HCT116 (cell line): Measurements from ENCODE around the gene KCND3. TPM values are rescaled to one million over a fixed set of nuclear protein-coding genes. Genes with fewer than 3 reads are reported as not detected.

ENCODE experiments used
- ATAC-seq: fragments of 200-7000 bp; cut with Tn5 transposase; 2 replicates; pipeline ENCODE4 v1.9.1; 2020; ENCODE audit warnings: mild to moderate bottlenecking, moderate library complexity
- BruUV-seq: library from RNA; stranded (reverse); fragments of 400-500 nt; replicated peaks from 2 replicates; lab custom pipeline; 2021; lab: Mats Ljungman, UMichigan
- CTCF ChIA-PET: fragments of 300-600 bp; sonication (Branson Sonifier 250); formaldehyde crosslinking; loops from one replicate; lab custom pipeline; 2021; ENCODE audit warnings: antibody characterized with exemption; lab: Charles Lee
- POLR2A ChIA-PET: fragments of 300-600, 350-600 bp; sonication (Branson Sonifier 250); formaldehyde crosslinking; loops from one replicate; lab custom pipeline; 2021; ENCODE audit warnings: antibody characterized with exemption; lab: Charles Lee
- RAD21 ChIA-PET, 2 experiments: fragments of 300-600 bp; sonication (Branson Sonifier 250); formaldehyde crosslinking; loops; one replicate each; lab custom pipeline; 2023; ENCODE audit warnings: low total read pairs in 2 of 2; ENCODE audit not compliant: uncharacterized antibody in 2 of 2, unreplicated experiment in 2 of 2, low non-redundant PET in 1 of 2; lab: Charles Lee
- DNase-seq: peaks from one replicate; pipeline ENCODE4 v3.0.0-alpha.2; 2010; ENCODE audit warnings: low read depth, low spot score
- H2AFZ ChIP-seq: fragments of 200-600 bp; shearing (Covaris generic), sonication (generic); 2 replicates; pipeline ENCODE4 v1.6.1; 2017; ENCODE audit warnings: low read depth, mixed run types, mixed read lengths, antibody characterized with exemption, low read length; ENCODE audit not compliant: poor library complexity, severe bottlenecking
- H3K27ac ChIP-seq: 2 replicates; pipeline ENCODE4 v1.5.1; 2012; ENCODE audit warnings: low read depth, low read length
- H3K27me3 ChIP-seq: fragments of 200-600 bp; sonication (generic); 2 replicates; pipeline ENCODE4 v1.6.1; 2016; ENCODE audit warnings: mixed run types, low read length, mixed read lengths; ENCODE audit not compliant: insufficient read depth
- H3K36me3 ChIP-seq, 2 experiments: fragments of 200-500 bp in 1 of 2; fragments of 200-600 bp in 1 of 2; sonication (Bioruptor generic) in 1 of 2; sonication (generic) in 1 of 2; 2 replicates each; pipeline versions ENCODE4 v1.5.1 to v1.6.1; 2014 to 2016; ENCODE audit warnings: low read length in 2 of 2, inconsistent platforms in 1 of 2, mixed read lengths in 1 of 2, mixed run types in 1 of 2; ENCODE audit not compliant: insufficient read depth in 2 of 2, control insufficient read depth in 1 of 2
- H3K4me1 ChIP-seq, 2 experiments: fragments of 200-600 bp in 1 of 2; sonication (generic) in 1 of 2; 2 replicates each; pipeline versions ENCODE4 v1.5.1 to v1.6.1; 2012 to 2017; ENCODE audit warnings: low read length in 2 of 2, inconsistent platforms in 1 of 2, mild to moderate bottlenecking in 1 of 2, mixed read lengths in 1 of 2, mixed run types in 1 of 2, moderate library complexity in 1 of 2; ENCODE audit not compliant: insufficient read depth in 2 of 2, control insufficient read depth in 1 of 2
- H3K4me2 ChIP-seq: fragments of 200-600 bp; sonication (generic); 2 replicates; pipeline ENCODE4 v1.6.1; 2017; ENCODE audit warnings: mixed run types, low read length, mixed read lengths
- H3K4me3 ChIP-seq, 2 experiments: fragments of 200-600 bp in 1 of 2; sonication (generic) in 1 of 2; replicated peaks in 1 of 2; 2 replicates each; pipeline ENCODE4 v1.5.1; 2011 to 2016; ENCODE audit warnings: low read length in 2 of 2, control low read depth in 1 of 2, low read depth in 1 of 2, mild to moderate bottlenecking in 1 of 2, mixed read lengths in 1 of 2, mixed run types in 1 of 2
- H3K79me2 ChIP-seq: fragments of 200-600 bp; sonication (generic); 2 replicates; pipeline ENCODE4 v1.6.1; 2017; ENCODE audit warnings: mild to moderate bottlenecking, mixed run types, low read length, moderate library complexity, mixed read lengths; ENCODE audit not compliant: insufficient read depth
- H3K9ac ChIP-seq: fragments of 200-600 bp; sonication (generic); 2 replicates; pipeline ENCODE4 v1.6.1; 2016; ENCODE audit warnings: low read length, mixed read lengths
- H3K9me2 ChIP-seq: fragments of 200-600 bp; sonication (generic), shearing (Covaris generic); 2 replicates; pipeline ENCODE4 v1.6.1; 2017; ENCODE audit warnings: mixed run types, mild to moderate bottlenecking, moderate library complexity; ENCODE audit not compliant: insufficient read depth
- H3K9me3 ChIP-seq, 2 experiments: fragments of 200-500 bp in 1 of 2; fragments of 200-600 bp in 1 of 2; sonication (Bioruptor generic) in 1 of 2; sonication (generic) in 1 of 2; 2 replicates each; pipeline ENCODE4 v1.6.1; 2014 to 2017; ENCODE audit warnings: low read length in 2 of 2, mixed read lengths in 2 of 2, inconsistent platforms in 1 of 2, low read depth in 1 of 2, mild to moderate bottlenecking in 1 of 2, mixed run types in 1 of 2, moderate library complexity in 1 of 2; ENCODE audit not compliant: control insufficient read depth in 1 of 2, insufficient read depth in 1 of 2
- H4K20me1 ChIP-seq: fragments of 200-600 bp; sonication (generic), shearing (Covaris generic); 2 replicates; pipeline ENCODE4 v1.6.1; 2017; ENCODE audit warnings: mixed run types, mild to moderate bottlenecking, moderate library complexity; ENCODE audit not compliant: insufficient read depth
- CBX3 ChIP-seq: IDR thresholded peaks from 2 replicates; pipeline ENCODE4 v1.6.1; 2012; ENCODE audit warnings: low read depth
- CEBPB ChIP-seq: IDR thresholded peaks from 2 replicates; pipeline ENCODE4 v1.6.1; 2012; ENCODE audit warnings: low read depth
- ELF1 ChIP-seq: IDR thresholded peaks from 2 replicates; pipeline ENCODE4 v1.6.1; 2012; ENCODE audit warnings: low read depth, borderline replicate concordance
- EZH2 ChIP-seq: fragments of 200-600 bp; sonication (generic); IDR thresholded peaks from 2 replicates; pipeline ENCODE4 v1.6.1; 2017; ENCODE audit warnings: antibody characterized with exemption, mixed run types
- EZH2phosphoT487 ChIP-seq: fragments of 200-600 bp; IDR thresholded peaks from 2 replicates; pipeline ENCODE4 v1.6.1; 2018; ENCODE audit warnings: antibody characterized with exemption, borderline replicate concordance
- JUND ChIP-seq: IDR thresholded peaks from 2 replicates; pipeline ENCODE4 v1.6.1; 2012
- POLR2A ChIP-seq: IDR thresholded peaks from 2 replicates; pipeline ENCODE4 v1.7.0; 2011; ENCODE audit warnings: borderline replicate concordance; ENCODE audit not compliant: insufficient read depth, insufficient read length; ENCODE audit errors: extremely low read depth
- POLR2AphosphoS5 ChIP-seq: IDR thresholded peaks from 2 replicates; pipeline ENCODE4 v1.6.1; 2011; ENCODE audit warnings: mild to moderate bottlenecking, low read depth, low read length, moderate library complexity
- RAD21 ChIP-seq: IDR thresholded peaks from 2 replicates; pipeline ENCODE4 v1.6.1; 2012; ENCODE audit warnings: low read depth, mild to moderate bottlenecking
- TCF7L2 ChIP-seq: IDR thresholded peaks from 2 replicates; pipeline ENCODE4 v1.7.0; 2011; ENCODE audit warnings: borderline replicate concordance, inconsistent platforms; ENCODE audit not compliant: insufficient read depth, insufficient read length; ENCODE audit errors: extremely low read depth
- ZBTB33 ChIP-seq: IDR thresholded peaks from 2 replicates; pipeline ENCODE4 v1.6.1; 2011; ENCODE audit warnings: mild to moderate bottlenecking, low read length, moderate library complexity; ENCODE audit not compliant: insufficient replicate concordance; ENCODE audit errors: extremely low read depth
- ZFX ChIP-seq: fragments of 450-650 bp; IDR thresholded peaks from 2 replicates; pipeline ENCODE4 v1.6.1; 2017
- ZNF274 ChIP-seq: fragments of 200-500 bp; sonication (Bioruptor generic); IDR thresholded peaks from 2 replicates; pipeline ENCODE4 v1.6.1; 2014; ENCODE audit warnings: mild to moderate bottlenecking, low read depth, low read length, inconsistent platforms
- intact Hi-C: fragments of 100-400 bp; cut with micrococcal nuclease; formaldehyde crosslinking; loops from 2 replicates; pipeline ENCODE4 v1.10.0; 2022
- total RNA-seq: library from RNA; stranded (reverse); gene quantifications from one replicate; pipeline ENCODE4 v1.2.1, GENCODE V29; 2021; ENCODE audit not compliant: unreplicated experiment
- TF ChIP-seq, protein P1 (sequence below), 3 experiments: fragments of 200-600 bp in 1 of 3; sonication (generic) in 1 of 3; IDR thresholded peaks in 2 of 3; conservative IDR thresholded peaks in 1 of 3; 2 replicates each; pipeline ENCODE4 v1.5.1; 2012 to 2017; ENCODE audit warnings: low read depth in 2 of 3, low read length in 2 of 3, antibody characterized with exemption in 1 of 3, borderline replicate concordance in 1 of 3, control low read depth in 1 of 3, mild to moderate bottlenecking in 1 of 3, mixed read lengths in 1 of 3, mixed run types in 1 of 3, moderate library complexity in 1 of 3; ENCODE audit not compliant: insufficient read depth in 1 of 3

KCND3 gene
- total RNA-seq, 1 experiment from 2014 or later, result 0.44 TPM

- no peaks in the 10 kb centered on the region for H3K9me3 ChIP-seq
- no peak for DNase-seq
- CTCF ChIA-PET, result no interaction called here
- no peak overlapping the region for H3K4me3 ChIP-seq
- H3K27me3 ChIP-seq, result peaks cover 34% of the 10 kb centered on the region
- H4K20me1 ChIP-seq, result no peaks in the 10 kb centered on the region
- no peak overlapping the region for H2AFZ ChIP-seq
- ATAC-seq, result no peak
- H3K4me1 ChIP-seq, result no peaks in the 10 kb centered on the region
- H3K9me2 ChIP-seq, result no peaks in the 10 kb centered on the region
- H3K36me3 ChIP-seq, result no peaks in the 10 kb centered on the region
- no peaks in the 10 kb centered on the region for H3K79me2 ChIP-seq
- RAD21 ChIA-PET, result no interaction called here
- intact Hi-C loops, result no loop called here
- no peak for TF ChIP-seq POLR2AphosphoS5
- TF ChIP-seq ZBTB33, result no peak
- no peak for TF ChIP-seq ZNF274
- no peak for TF ChIP-seq TCF7L2
- TF ChIP-seq EZH2phosphoT487, result no peak
- TF ChIP-seq RAD21, result no peak
- TF ChIP-seq JUND, result no peak
- no peak for TF ChIP-seq ZFX
- no peak for TF ChIP-seq EZH2
- no peak for TF ChIP-seq POLR2A
- no peak for TF ChIP-seq CEBPB
- TF ChIP-seq ELF1, result no peak
- TF ChIP-seq CBX3, result no peak
- TF ChIP-seq, protein P1, sequence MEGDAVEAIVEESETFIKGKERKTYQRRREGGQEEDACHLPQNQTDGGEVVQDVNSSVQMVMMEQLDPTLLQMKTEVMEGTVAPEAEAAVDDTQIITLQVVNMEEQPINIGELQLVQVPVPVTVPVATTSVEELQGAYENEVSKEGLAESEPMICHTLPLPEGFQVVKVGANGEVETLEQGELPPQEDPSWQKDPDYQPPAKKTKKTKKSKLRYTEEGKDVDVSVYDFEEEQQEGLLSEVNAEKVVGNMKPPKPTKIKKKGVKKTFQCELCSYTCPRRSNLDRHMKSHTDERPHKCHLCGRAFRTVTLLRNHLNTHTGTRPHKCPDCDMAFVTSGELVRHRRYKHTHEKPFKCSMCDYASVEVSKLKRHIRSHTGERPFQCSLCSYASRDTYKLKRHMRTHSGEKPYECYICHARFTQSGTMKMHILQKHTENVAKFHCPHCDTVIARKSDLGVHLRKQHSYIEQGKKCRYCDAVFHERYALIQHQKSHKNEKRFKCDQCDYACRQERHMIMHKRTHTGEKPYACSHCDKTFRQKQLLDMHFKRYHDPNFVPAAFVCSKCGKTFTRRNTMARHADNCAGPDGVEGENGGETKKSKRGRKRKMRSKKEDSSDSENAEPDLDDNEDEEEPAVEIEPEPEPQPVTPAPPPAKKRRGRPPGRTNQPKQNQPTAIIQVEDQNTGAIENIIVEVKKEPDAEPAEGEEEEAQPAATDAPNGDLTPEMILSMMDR (IDR thresholded peaks at IDR 0.05 in 2 of 3, conservative IDR thresholded peaks at IDR 0.05 in 1 of 3; ENCODE audit: borderline replicate concordance in 1 of 3, insufficient read depth in 1 of 3, low read depth in 2 of 3, low read length in 2 of 3), result no peak
- TF ChIP-seq, all 23 proteins: peak for 0
- H3K27ac ChIP-seq, result no peak overlapping the region
- no peak overlapping the region for H3K9ac ChIP-seq
- POLR2A ChIA-PET, result no interaction called here
- no peak overlapping the region for H3K4me2 ChIP-seq
- no TSS peak for BruUV-seq
These were observed 167.3 kb downstream of the KCND3 start for GRCh38 chr1:111822138-111822537.
